ENCODE results near the gene KIF1A.

DNA sequence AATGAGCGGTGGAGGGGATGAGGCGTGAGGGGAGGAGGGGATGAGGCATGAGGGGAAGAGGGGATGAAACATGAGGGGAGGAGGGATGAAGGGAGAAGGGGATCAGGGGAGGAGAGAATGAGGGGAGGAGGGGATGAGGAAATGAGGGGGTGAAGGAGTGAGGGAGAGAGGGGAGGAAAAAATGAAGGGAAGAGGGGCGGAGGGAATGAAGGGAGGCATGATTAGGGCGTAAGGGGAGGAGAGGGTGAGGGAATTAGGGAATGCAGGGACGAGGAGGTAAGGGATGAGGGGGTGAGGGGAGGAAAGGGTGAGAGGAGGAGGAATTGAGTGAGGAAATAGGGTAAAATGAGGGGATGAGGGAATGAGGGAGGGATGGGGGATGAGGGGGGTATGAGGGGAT lies 87.8 kb downstream of the KIF1A start:
- TF ChIP-seq, protein P1, sequence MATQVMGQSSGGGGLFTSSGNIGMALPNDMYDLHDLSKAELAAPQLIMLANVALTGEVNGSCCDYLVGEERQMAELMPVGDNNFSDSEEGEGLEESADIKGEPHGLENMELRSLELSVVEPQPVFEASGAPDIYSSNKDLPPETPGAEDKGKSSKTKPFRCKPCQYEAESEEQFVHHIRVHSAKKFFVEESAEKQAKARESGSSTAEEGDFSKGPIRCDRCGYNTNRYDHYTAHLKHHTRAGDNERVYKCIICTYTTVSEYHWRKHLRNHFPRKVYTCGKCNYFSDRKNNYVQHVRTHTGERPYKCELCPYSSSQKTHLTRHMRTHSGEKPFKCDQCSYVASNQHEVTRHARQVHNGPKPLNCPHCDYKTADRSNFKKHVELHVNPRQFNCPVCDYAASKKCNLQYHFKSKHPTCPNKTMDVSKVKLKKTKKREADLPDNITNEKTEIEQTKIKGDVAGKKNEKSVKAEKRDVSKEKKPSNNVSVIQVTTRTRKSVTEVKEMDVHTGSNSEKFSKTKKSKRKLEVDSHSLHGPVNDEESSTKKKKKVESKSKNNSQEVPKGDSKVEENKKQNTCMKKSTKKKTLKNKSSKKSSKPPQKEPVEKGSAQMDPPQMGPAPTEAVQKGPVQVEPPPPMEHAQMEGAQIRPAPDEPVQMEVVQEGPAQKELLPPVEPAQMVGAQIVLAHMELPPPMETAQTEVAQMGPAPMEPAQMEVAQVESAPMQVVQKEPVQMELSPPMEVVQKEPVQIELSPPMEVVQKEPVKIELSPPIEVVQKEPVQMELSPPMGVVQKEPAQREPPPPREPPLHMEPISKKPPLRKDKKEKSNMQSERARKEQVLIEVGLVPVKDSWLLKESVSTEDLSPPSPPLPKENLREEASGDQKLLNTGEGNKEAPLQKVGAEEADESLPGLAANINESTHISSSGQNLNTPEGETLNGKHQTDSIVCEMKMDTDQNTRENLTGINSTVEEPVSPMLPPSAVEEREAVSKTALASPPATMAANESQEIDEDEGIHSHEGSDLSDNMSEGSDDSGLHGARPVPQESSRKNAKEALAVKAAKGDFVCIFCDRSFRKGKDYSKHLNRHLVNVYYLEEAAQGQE (IDR thresholded peaks at IDR 0.05; ENCODE audit: insufficient read depth in 1 of 2, low read depth in 2 of 2, low read length in 2 of 2): no peak
- TF ChIP-seq POLR2AphosphoS5 (IDR thresholded peaks at IDR 0.05; ENCODE audit: low read depth, low read length) (no peak), TAF1 (IDR thresholded peaks at IDR 0.05; ENCODE audit: borderline replicate concordance, insufficient read depth, low read length) (no peak), SIN3A (IDR thresholded peaks at IDR 0.05; ENCODE audit: borderline replicate concordance, insufficient read depth, low read length) (no peak), FOXP2 (optimal IDR thresholded peaks at IDR 0.05; ENCODE audit: borderline replicate concordance, extremely low read depth, extremely low read length, insufficient read depth) (no peak)
